RWPE1 (cell line): ENCODE results near the gene KBTBD13.

ENCODE experiments used
- CTCF ChIA-PET: fragments of 350-600 bp; sonication (Branson Sonifier 250); formaldehyde crosslinking; extraction: SDS; loops from one replicate; lab custom pipeline; 2021; lab: Yijun Ruan, JAX
- POLR2A ChIA-PET: fragments of 400-600 bp; formaldehyde crosslinking; extraction: SDS; loops from one replicate; lab custom pipeline; 2020; ENCODE audit warnings: antibody characterized with exemption; ENCODE audit not compliant: low non-redundant PET; lab: Yijun Ruan, JAX
- DNase-seq: peaks from one replicate; pipeline ENCODE4 v3.0.0; 2012; ENCODE audit warnings: low spot score
- H3K27ac ChIP-seq: fragments of 450-650 bp; 2 replicates; pipeline ENCODE4 v1.5.1; 2017
- TF ChIP-seq, protein P1 (sequence below): fragments of 450-650 bp; conservative IDR thresholded peaks from 2 replicates; pipeline ENCODE4 v1.5.1; 2017; ENCODE audit warnings: low read depth, mild to moderate bottlenecking

The KBTBD13 gene

GRCh38 chr15:65060641-65061397 is 15.7 kb upstream of the KBTBD13 start:
- H3K27ac ChIP-seq, result no peak overlapping the region
- CTCF ChIA-PET, result no interaction called here
- TF ChIP-seq, protein P1, sequence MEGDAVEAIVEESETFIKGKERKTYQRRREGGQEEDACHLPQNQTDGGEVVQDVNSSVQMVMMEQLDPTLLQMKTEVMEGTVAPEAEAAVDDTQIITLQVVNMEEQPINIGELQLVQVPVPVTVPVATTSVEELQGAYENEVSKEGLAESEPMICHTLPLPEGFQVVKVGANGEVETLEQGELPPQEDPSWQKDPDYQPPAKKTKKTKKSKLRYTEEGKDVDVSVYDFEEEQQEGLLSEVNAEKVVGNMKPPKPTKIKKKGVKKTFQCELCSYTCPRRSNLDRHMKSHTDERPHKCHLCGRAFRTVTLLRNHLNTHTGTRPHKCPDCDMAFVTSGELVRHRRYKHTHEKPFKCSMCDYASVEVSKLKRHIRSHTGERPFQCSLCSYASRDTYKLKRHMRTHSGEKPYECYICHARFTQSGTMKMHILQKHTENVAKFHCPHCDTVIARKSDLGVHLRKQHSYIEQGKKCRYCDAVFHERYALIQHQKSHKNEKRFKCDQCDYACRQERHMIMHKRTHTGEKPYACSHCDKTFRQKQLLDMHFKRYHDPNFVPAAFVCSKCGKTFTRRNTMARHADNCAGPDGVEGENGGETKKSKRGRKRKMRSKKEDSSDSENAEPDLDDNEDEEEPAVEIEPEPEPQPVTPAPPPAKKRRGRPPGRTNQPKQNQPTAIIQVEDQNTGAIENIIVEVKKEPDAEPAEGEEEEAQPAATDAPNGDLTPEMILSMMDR, result no peak
- DNase-seq, result no peak
- POLR2A ChIA-PET, result interaction anchor here (0.5 kb wide), 1 partner anchor 9 kb away, joined by 3 read pairs; no protein-coding TSS in a partner anchor

- no peak for DNase-seq
- no peak overlapping the region for H3K27ac ChIP-seq
- POLR2A ChIA-PET, result no interaction called here
- CTCF ChIA-PET, result no interaction called here
- TF ChIP-seq, protein P1, result no peak
Observed at GRCh38 chr15:65062061-65062460, 14.5 kb upstream of the KBTBD13 start.

DNA sequence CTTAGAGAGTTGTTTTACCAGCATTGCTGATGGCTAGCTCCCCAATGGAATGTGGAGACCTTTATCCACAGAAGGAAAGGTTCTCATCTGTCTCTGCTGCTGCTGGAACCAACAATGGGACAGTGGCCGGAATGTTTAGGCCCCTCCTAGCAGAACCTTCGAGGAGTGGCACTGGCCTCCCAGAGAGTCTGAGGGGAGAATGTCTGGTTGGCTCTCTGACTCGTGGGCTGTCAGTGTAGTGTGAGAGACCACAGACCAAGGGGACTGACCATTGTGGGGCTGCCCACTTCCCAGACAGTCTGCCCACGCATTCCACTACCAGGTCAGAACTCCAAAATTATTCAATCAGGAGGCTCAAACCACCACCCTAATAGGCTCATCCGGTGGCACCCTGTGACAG is 13.8 kb upstream of the KBTBD13 start:
- TF ChIP-seq, protein P1, result no peak
- no peak overlapping the region for H3K27ac ChIP-seq
- ChIA-PET POLR2A (no interaction called here), CTCF (no interaction called here)
- no peak for DNase-seq

DNA sequence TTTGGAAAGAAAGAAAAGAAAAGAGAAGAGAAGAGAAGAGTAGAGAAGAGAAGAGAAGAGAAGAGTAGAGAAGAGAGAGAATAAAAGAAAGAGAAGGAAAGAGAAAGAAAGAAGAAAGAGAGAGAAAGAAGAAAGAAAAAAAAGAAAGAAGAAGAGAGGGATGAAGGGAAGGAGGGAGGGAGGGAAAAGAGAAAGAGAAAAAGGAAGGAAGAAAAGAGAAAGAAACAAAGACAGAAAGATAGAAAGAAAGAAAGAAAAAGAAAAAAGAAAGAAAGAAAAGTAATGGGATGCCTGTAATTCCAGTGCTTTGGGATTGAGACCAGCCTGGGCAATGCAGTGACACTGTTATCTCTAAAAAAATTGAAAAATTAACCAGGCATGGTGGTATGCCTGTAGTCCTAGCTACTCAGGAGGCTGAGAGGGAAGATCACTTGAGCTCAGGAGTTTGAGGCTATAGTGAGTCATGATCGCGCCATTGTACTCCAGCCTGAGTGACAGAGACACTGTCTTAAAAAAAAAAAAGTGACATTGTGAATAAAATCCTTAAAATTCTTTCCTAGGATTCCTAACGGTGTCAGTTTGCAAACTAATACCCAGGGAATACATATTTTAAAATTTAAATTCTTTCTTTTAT is 10.4 kb upstream of the KBTBD13 start:
- POLR2A ChIA-PET, result no interaction called here
- DNase-seq, result no peak
- CTCF ChIA-PET, result interaction anchor here (0.6 to 0.7 kb wide), 2 partner anchors 11 to 35 kb away, joined by 3 to 4 read pairs; no protein-coding TSS in a partner anchor
- no peak overlapping the region for H3K27ac ChIP-seq
- TF ChIP-seq, protein P1, result no peak

DNA sequence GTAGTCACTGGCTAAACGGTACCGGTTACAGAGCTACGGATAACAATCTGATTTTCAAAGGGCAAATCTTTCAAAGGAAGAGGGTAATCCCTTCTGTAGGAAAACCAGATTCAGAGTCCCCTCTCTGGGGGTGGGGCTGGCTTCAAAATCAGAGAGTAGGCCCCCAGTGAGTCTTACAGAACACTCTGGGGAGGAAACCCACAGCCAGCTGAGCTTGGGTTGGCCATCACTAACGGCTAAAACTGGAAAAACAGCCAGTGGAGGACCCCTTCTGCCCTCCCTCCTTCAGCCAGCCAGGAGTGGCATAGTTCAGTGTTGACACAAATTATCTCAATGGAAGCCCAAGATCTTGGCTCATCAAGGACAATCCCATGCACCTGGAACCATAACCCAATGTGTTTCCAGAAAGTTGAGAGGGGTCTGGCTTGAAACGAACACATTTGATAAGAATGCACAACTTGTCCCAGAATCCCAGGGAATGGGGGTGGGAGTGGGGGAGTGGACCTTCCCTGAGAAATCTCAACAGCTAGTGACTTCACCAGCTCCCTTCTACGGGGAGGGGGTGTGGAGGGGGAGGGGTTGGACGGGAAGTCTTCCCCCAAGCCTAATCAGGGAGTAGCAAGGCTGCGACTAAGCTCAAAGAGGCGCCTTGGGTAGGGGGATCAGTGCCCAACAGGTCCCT is 9.8 kb upstream of the KBTBD13 start:
- no peak overlapping the region for H3K27ac ChIP-seq
- ChIA-PET CTCF (interaction anchor here (0.7 kb wide), 1 partner anchor 34 kb away, joined by 4 read pairs; no protein-coding TSS in a partner anchor), POLR2A (interaction anchor here (0.6 kb wide), 2 partner anchors 318 to 1134 kb away, joined by 3 to 4 read pairs; no protein-coding TSS in a partner anchor)
- TF ChIP-seq, protein P1, result no peak
- no peak for DNase-seq

GRCh38 chr15:65067317-65067644 is 9.3 kb upstream of the KBTBD13 start:
- ChIA-PET CTCF (no interaction called here), POLR2A (no interaction called here)
- TF ChIP-seq, protein P1, result no peak
- DNase-seq, result no peak
- no peak overlapping the region for H3K27ac ChIP-seq
